ENCODE results near the gene DYNC1H1. TPM values are rescaled to one million over a fixed set of nuclear protein-coding genes. Genes with fewer than 3 reads are reported as not detected.

DYNC1H1 gene
- polyA plus RNA-seq, 1 donor (not counting 4 experiments of a cell fraction or from before 2014, with no cell fraction given): 166 TPM

DNA sequence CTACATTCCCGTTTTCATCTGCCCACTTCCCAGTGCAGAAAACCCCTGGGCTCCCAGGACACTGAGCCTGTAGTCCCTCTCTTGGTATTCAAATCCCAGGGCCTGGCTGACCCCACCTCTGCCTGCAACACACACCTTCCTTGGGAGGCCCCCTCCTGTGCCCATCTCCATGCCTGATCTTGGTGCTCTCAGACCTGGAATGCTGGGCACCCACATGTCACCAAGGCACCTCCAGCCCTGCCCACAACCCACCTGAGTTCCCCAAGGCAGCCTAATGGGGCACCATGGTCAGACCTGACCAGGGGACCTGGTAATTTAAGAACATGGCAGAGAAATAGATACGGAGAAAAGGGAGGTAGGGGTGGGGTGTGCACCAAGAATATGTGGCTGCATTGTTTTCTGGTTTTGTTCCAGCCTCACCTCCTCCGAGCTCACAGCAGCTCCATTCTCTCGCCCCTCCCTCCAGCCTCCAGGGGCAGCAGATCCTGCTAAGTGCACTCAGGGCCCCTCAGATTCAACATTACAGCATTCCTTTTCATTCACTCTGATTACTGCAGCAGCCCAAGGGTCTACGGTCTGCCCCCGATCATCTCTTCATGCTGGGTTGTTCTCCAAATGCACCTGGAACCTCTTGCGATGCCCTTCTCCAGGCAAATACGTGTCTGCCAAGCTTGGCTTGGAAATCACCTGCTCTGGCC, 131.6 kb downstream of the DYNC1H1 start:
- Histone ChIP-seq H3K79me2 (ENCODE audit: control insufficient read depth, insufficient read depth, low read length) (no peaks in the 10 kb centered on the region), H3K27ac (ENCODE audit: control insufficient read depth, insufficient read depth, low read length) (no peak overlapping the region), H3K9ac (ENCODE audit: control insufficient read depth, extremely low read depth, insufficient read depth, low read length) (no peak overlapping the region), H2AFZ (ENCODE audit: control insufficient read depth, low read length) (no peak overlapping the region), H3K4me2 (ENCODE audit: control insufficient read depth, extremely low read depth, insufficient read depth, low read depth, low read length) (peak overlapping the region; percentile 55), H3K9me1 (ENCODE audit: control insufficient read depth, extremely low read depth, insufficient read depth, low read length) (no peaks in the 10 kb centered on the region), H3K36me3 (ENCODE audit: control insufficient read depth in 2 of 2, extremely low read depth in 1 of 2, insufficient read depth in 2 of 2, low read length in 2 of 2) (peaks cover 0 to 2% of the 10 kb centered on the region in 2 experiments), H4K20me1 (ENCODE audit: control insufficient read depth, extremely low read depth, insufficient read depth, low read length) (no peaks in the 10 kb centered on the region), H3K4me3 (ENCODE audit: control insufficient read depth in 2 of 3, extremely low read depth in 1 of 3, insufficient read depth in 2 of 3, low read depth in 1 of 3, low read length in 3 of 3) (no peak overlapping the region), H3K9me3 (ENCODE audit: control insufficient read depth, low read depth, low read length) (no peaks in the 10 kb centered on the region), H3K27me3 (ENCODE audit: control insufficient read depth, extremely low read depth, insufficient read depth, low read length) (no peaks in the 10 kb centered on the region), H3K4me1 (ENCODE audit: control insufficient read depth, extremely low read depth, insufficient read depth, low read length) (peaks cover 14% of the 10 kb centered on the region)
- FAIRE-seq (no peak), DNase-seq (ENCODE audit: low read depth, low spot score) (no peak)
- TF ChIP-seq, protein P1, sequence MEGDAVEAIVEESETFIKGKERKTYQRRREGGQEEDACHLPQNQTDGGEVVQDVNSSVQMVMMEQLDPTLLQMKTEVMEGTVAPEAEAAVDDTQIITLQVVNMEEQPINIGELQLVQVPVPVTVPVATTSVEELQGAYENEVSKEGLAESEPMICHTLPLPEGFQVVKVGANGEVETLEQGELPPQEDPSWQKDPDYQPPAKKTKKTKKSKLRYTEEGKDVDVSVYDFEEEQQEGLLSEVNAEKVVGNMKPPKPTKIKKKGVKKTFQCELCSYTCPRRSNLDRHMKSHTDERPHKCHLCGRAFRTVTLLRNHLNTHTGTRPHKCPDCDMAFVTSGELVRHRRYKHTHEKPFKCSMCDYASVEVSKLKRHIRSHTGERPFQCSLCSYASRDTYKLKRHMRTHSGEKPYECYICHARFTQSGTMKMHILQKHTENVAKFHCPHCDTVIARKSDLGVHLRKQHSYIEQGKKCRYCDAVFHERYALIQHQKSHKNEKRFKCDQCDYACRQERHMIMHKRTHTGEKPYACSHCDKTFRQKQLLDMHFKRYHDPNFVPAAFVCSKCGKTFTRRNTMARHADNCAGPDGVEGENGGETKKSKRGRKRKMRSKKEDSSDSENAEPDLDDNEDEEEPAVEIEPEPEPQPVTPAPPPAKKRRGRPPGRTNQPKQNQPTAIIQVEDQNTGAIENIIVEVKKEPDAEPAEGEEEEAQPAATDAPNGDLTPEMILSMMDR (optimal IDR thresholded peaks at IDR 0.05 in 1 of 3, IDR thresholded peaks at IDR 0.05 in 1 of 3, conservative IDR thresholded peaks at IDR 0.05 in 1 of 3; ENCODE audit: extremely low read depth in 1 of 3, insufficient read depth in 2 of 3, low read length in 3 of 3): no peak
- no peak for TF ChIP-seq EZH2 (IDR thresholded peaks at IDR 0.05; ENCODE audit: low read length)
- dilution Hi-C loops (cut with MboI; ENCODE audit: extremely low pct_ligation_motif_present, low sequenced_read_pairs): no loop called here

GRCh38 chr14:102096569-102097188, 132.3 kb downstream of the DYNC1H1 start:
- DNase-seq (ENCODE audit: low read depth, low spot score) (no peak), FAIRE-seq (peak; percentile 92)
- no peak overlapping the region for H3K27ac ChIP-seq (ENCODE audit: control insufficient read depth, insufficient read depth, low read length)

More at GRCh38 chr14:102096569-102097188, 132.3 kb downstream of the DYNC1H1 start:
- Histone ChIP-seq H4K20me1 (ENCODE audit: control insufficient read depth, extremely low read depth, insufficient read depth, low read length) (no peaks in the 10 kb centered on the region), H3K9ac (ENCODE audit: control insufficient read depth, extremely low read depth, insufficient read depth, low read length) (no peak overlapping the region), H3K4me2 (ENCODE audit: control insufficient read depth, extremely low read depth, insufficient read depth, low read depth, low read length) (peak overlapping the region; percentile 55), H3K36me3 (ENCODE audit: control insufficient read depth in 2 of 2, extremely low read depth in 1 of 2, insufficient read depth in 2 of 2, low read length in 2 of 2) (peaks cover 0 to 2% of the 10 kb centered on the region in 2 experiments), H3K4me3 (ENCODE audit: control insufficient read depth in 2 of 3, extremely low read depth in 1 of 3, insufficient read depth in 2 of 3, low read depth in 1 of 3, low read length in 3 of 3) (no peak overlapping the region), H3K9me3 (ENCODE audit: control insufficient read depth, low read depth, low read length) (no peaks in the 10 kb centered on the region), H3K4me1 (ENCODE audit: control insufficient read depth, extremely low read depth, insufficient read depth, low read length) (peaks cover 14% of the 10 kb centered on the region), H3K27me3 (ENCODE audit: control insufficient read depth, extremely low read depth, insufficient read depth, low read length) (no peaks in the 10 kb centered on the region), H3K9me1 (ENCODE audit: control insufficient read depth, extremely low read depth, insufficient read depth, low read length) (no peaks in the 10 kb centered on the region), H3K79me2 (ENCODE audit: control insufficient read depth, insufficient read depth, low read length) (no peaks in the 10 kb centered on the region), H2AFZ (ENCODE audit: control insufficient read depth, low read length) (no peak overlapping the region)
- dilution Hi-C loops (cut with MboI; ENCODE audit: extremely low pct_ligation_motif_present, low sequenced_read_pairs): no loop called here
- TF ChIP-seq, protein P1 (optimal IDR thresholded peaks at IDR 0.05 in 1 of 3, IDR thresholded peaks at IDR 0.05 in 1 of 3, conservative IDR thresholded peaks at IDR 0.05 in 1 of 3; ENCODE audit: extremely low read depth in 1 of 3, insufficient read depth in 2 of 3, low read length in 3 of 3): peak; percentile 72 to 84 (median 83)
- no peak for TF ChIP-seq EZH2 (IDR thresholded peaks at IDR 0.05; ENCODE audit: low read length)
